Cardiac ventricle fibroblast (primary cell): Measurements from ENCODE around the gene CAVIN2. TPM values are rescaled to one million over a fixed set of nuclear protein-coding genes. Genes with fewer than 3 reads are reported as not detected.

Source experiments
- total RNA-seq: library from RNA; depleted of rRNA; stranded (reverse); fragments of >200 nt; gene quantifications from 2 replicates; pipeline ENCODE4 v1.2.3, GENCODE V29; 2015

The CAVIN2 gene
- total RNA-seq = 15.7 and 16.2 TPM in 2 replicates

GRCh38 chr2:191846515-191847476 lies at the start of gene CAVIN2:
CAVIN2 (minus strand) TSS chr2:191847088; CDS start chr2:191846925, 163 bp downstream.

Other genes starting within 250 kb of the CAVIN2 start
- 63.8 and 66.0 TPM in 2 replicates for gene NABP1, start 169.0 kb downstream of the CAVIN2 start, total RNA-seq